K562 (cell line): ENCODE measurements around the gene ACOT13. TPM values are rescaled to one million over a fixed set of nuclear protein-coding genes. Genes with fewer than 3 reads are reported as not detected.
A peak's percentile ranks its signal among the peaks of the same experiment; 100 is the strongest.

ENCODE experiments used
- ATAC-seq: fragments of 200-7000 bp; cut with Tn5 transposase; 3 replicates; pipeline ENCODE4 v1.9.1; 2020; ENCODE audit warnings: moderate library complexity
- BruUV-seq: library from RNA; stranded (reverse); fragments of 400-500 nt; replicated peaks from 2 replicates; lab custom pipeline; 2021; lab: Mats Ljungman, UMichigan
- CTCF ChIA-PET: fragments of 300-600 bp; formaldehyde crosslinking; extraction: SDS; loops from one replicate; lab custom pipeline; 2021; ENCODE audit warnings: low intra/inter-chr PET ratio; lab: Yijun Ruan, JAX
- POLR2A ChIA-PET: fragments of 300-600, 350-650 bp; sonication (Branson Sonifier 250); formaldehyde crosslinking; extraction: SDS; loops from one replicate; lab custom pipeline; 2021; ENCODE audit warnings: antibody characterized with exemption, inconsistent platforms; lab: Yijun Ruan, JAX
- DNase-seq, 4 experiments: peaks; one replicate each; pipeline versions ENCODE4 v3.0.0 to v3.0.0-alpha.2; 2011 to 2018; ENCODE audit warnings: low spot score in 3 of 4, mixed read lengths in 3 of 4; ENCODE audit errors: extremely low read depth in 1 of 4
- FAIRE-seq: peaks from 2 replicates; lab custom pipeline; 2011; peaks lifted over from hg19 to GRCh38; lab: Jason Lieb, UNC
- H2AFZ ChIP-seq: 2 replicates; pipeline ENCODE4 v1.6.0; 2011; ENCODE audit warnings: low read depth, low read length, control low read depth, inconsistent platforms
- H3K27ac ChIP-seq: fragments of 200-600 bp; 3 replicates; pipeline ENCODE4 v1.8.0; 2011; ENCODE audit warnings: low read depth, mild to moderate bottlenecking, control low read depth, inconsistent platforms, low read length, moderate library complexity, mixed read lengths; ENCODE audit errors: extremely low read depth
- H3K27me3 ChIP-seq, 2 experiments: fragments of 300-600 bp in 1 of 2; 2 replicates in 1 of 2; 3 replicates in 1 of 2; pipeline versions ENCODE4 v1.6.0 to v1.8.0; 2011; ENCODE audit warnings: inconsistent platforms in 2 of 2, low read length in 2 of 2, mild to moderate bottlenecking in 1 of 2, mixed read lengths in 1 of 2, moderate library complexity in 1 of 2; ENCODE audit not compliant: control insufficient read depth in 2 of 2, insufficient read depth in 2 of 2
- H3K36me3 ChIP-seq: fragments of 300-600 bp; 3 replicates; pipeline ENCODE4 v1.8.0; 2011; ENCODE audit warnings: mild to moderate bottlenecking, low read length, inconsistent platforms; ENCODE audit not compliant: control insufficient read depth, insufficient read depth
- H3K4me1 ChIP-seq, 2 experiments: fragments of 200-600 bp in 1 of 2; replicated peaks in 1 of 2; 2 replicates in 1 of 2; 3 replicates in 1 of 2; pipeline versions ENCODE4 v1.5.1 to v1.8.0; 2011; ENCODE audit warnings: inconsistent platforms in 2 of 2, low read length in 2 of 2, mild to moderate bottlenecking in 1 of 2, mixed read lengths in 1 of 2, moderate library complexity in 1 of 2; ENCODE audit not compliant: control insufficient read depth in 2 of 2, insufficient read depth in 2 of 2
- H3K4me2 ChIP-seq: 2 replicates; pipeline ENCODE4 v1.6.1; 2011; ENCODE audit warnings: low read length, control low read depth, inconsistent platforms, mixed read lengths; ENCODE audit not compliant: insufficient read depth
- H3K4me3 ChIP-seq: fragments of 200-600 bp; sonication (generic), shearing (Covaris generic); 2 replicates; pipeline ENCODE4 v1.5.1; 2016; ENCODE audit warnings: control low read depth, inconsistent platforms
- H3K79me2 ChIP-seq: fragments of 200-600 bp; 3 replicates; pipeline ENCODE4 v1.8.0; 2011; ENCODE audit warnings: low read length, inconsistent platforms; ENCODE audit not compliant: control insufficient read depth, insufficient read depth
- H3K9ac ChIP-seq, 2 experiments: 2 replicates each; pipeline versions ENCODE4 v1.6.0 to v1.6.1; 2011; ENCODE audit warnings: low read depth in 2 of 2, low read length in 2 of 2, control low read depth in 1 of 2, inconsistent platforms in 1 of 2, mild to moderate bottlenecking in 1 of 2, mixed read lengths in 1 of 2; ENCODE audit not compliant: insufficient read depth in 1 of 2
- H3K9me1 ChIP-seq: one replicate; pipeline ENCODE4 v1.6.0; 2011; ENCODE audit warnings: inconsistent platforms, mild to moderate bottlenecking, low read length, moderate library complexity; ENCODE audit not compliant: control insufficient read depth, insufficient read depth
- H3K9me3 ChIP-seq: replicated peaks from 2 replicates; pipeline ENCODE4 v1.5.1; 2011; ENCODE audit warnings: low read depth, low read length, inconsistent platforms; ENCODE audit not compliant: control insufficient read depth, insufficient read depth
- H4K20me1 ChIP-seq: replicated peaks from 2 replicates; pipeline ENCODE4 v1.6.1; 2011; ENCODE audit warnings: low read length, inconsistent platforms, mixed read lengths; ENCODE audit not compliant: control insufficient read depth, insufficient read depth
- AFF1 ChIP-seq, 2 experiments: fragments of 450-650 bp; IDR thresholded peaks; 2 replicates each; pipeline ENCODE4 v1.6.1; 2018; ENCODE audit warnings: mild to moderate bottlenecking in 2 of 2, low read depth in 1 of 2; ENCODE audit not compliant: partially characterized antibody in 2 of 2
- BRCA1 ChIP-seq, 2 experiments: fragments of 450-650 bp in 1 of 2; sonication (generic) in 1 of 2; formaldehyde crosslinking in 1 of 2; IDR thresholded peaks; 2 replicates each; pipeline versions ENCODE4 v1.5.0 to v1.6.1; 2017 to 2020; ENCODE audit warnings: mild to moderate bottlenecking in 1 of 2, missing genetic modification reagents in 1 of 2
- FOXJ3 ChIP-seq: sonication (generic); formaldehyde crosslinking; IDR thresholded peaks from 2 replicates; pipeline ENCODE4 v1.4.0; 2020; ENCODE audit warnings: mild to moderate bottlenecking, missing genetic modification reagents
- IRF2 ChIP-seq: sonication (generic); formaldehyde crosslinking; IDR thresholded peaks from 2 replicates; pipeline ENCODE4 v1.8.1; 2022; ENCODE audit warnings: mild to moderate bottlenecking, missing genetic modification reagents
- KHSRP ChIP-seq: fragments of 450-650 bp; IDR thresholded peaks from 2 replicates; pipeline ENCODE4 v1.6.1; 2017
- NR2C1 ChIP-seq, 2 experiments: fragments of 450-650 bp; IDR thresholded peaks; 2 replicates each; pipeline ENCODE4 v1.6.1; 2017; ENCODE audit warnings: mild to moderate bottlenecking in 2 of 2, antibody characterized with exemption in 1 of 2, inconsistent platforms in 1 of 2, missing compliant biosample characterization in 1 of 2, missing genetic modification characterization in 1 of 2
- RCOR1 ChIP-seq, 2 experiments: IDR thresholded peaks; 2 replicates each; pipeline ENCODE4 v1.6.1; 2012; ENCODE audit warnings: low read depth in 2 of 2, low read length in 2 of 2, borderline replicate concordance in 1 of 2, improper control_type of control experiment in 1 of 2
- SIN3A ChIP-seq, 2 experiments: fragments of 150-350 bp in 1 of 2; IDR thresholded peaks; 2 replicates each; pipeline ENCODE4 v1.6.1; 2011 to 2016; ENCODE audit warnings: borderline replicate concordance in 2 of 2, low read depth in 2 of 2, low read length in 2 of 2, mild to moderate bottlenecking in 2 of 2, moderate library complexity in 2 of 2; ENCODE audit not compliant: control insufficient read depth in 1 of 2
- ZBTB1 ChIP-seq: sonication (generic); formaldehyde crosslinking; IDR thresholded peaks from 2 replicates; pipeline ENCODE4 v1.8.1; 2023; ENCODE audit warnings: missing genetic modification reagents, low read depth, mild to moderate bottlenecking, borderline replicate concordance
- ZNF121 ChIP-seq: sonication (generic); formaldehyde crosslinking; conservative IDR thresholded peaks from 2 replicates; pipeline ENCODE4 v1.8.0; 2022; ENCODE audit warnings: missing genetic modification reagents
- ZNF764 ChIP-seq: fragments of 250-450 bp; sonication (Bioruptor Pico); IDR thresholded peaks from 2 replicates; pipeline ENCODE4 v1.4.0; 2020; ENCODE audit warnings: low read depth, mild to moderate bottlenecking, moderate library complexity
- WGBS: fragments of 100-300 bp; shearing (Covaris generic); methylation state at CpG from one replicate; pipeline ENCODE4 v1.1.6; 2016; ENCODE audit warnings: low coverage, mixed read lengths; ENCODE audit not compliant: insufficient coverage; ENCODE audit errors: missing lambda C conversion rate; 5-methylcytosine and 5-hydroxymethylcytosine counted together
- in situ Hi-C: fragments of 300-500 bp; cut with MboI; formaldehyde crosslinking; loops from 4 replicates; pipeline ENCODE4 v1.15.0; 2018; ENCODE audit warnings: inconsistent platforms, mixed read lengths
- intact Hi-C: fragments of 100-400 bp; cut with micrococcal nuclease; formaldehyde crosslinking; loops from 2 replicates; pipeline ENCODE4 v1.14.2; 2022
- polyA plus RNA-seq, 8 experiments: library from polyadenylated mRNA; depleted of rRNA in 4 of 8; stranded (reverse) in 5 of 8; unstranded in 3 of 8; fragments of >200 nt; fragmentation: Nextera tagmentation in 2 of 8; fragmentation: Illumina TruSeq in 1 of 8; extraction: Ambion mirVana in 2 of 8; extraction: Trizol in 1 of 8; gene quantifications; 2 replicates each; pipeline versions ENCODE4 v1.2.1 to v1.2.3, GENCODE V29; 2011 to 2014; ENCODE audit warnings: inconsistent platforms in 1 of 8, missing spikeins in 1 of 8
- total RNA-seq, 7 experiments: library from RNA; depleted of rRNA in 6 of 7; stranded (reverse); fragments of >200 nt in 6 of 7; fragmentation: Illumina TruSeq in 2 of 7; extraction: Trizol in 2 of 7; gene quantifications; 2 replicates each; pipeline versions ENCODE4 v1.2.1 to v1.2.3, GENCODE V29; 2011 to 2021; ENCODE audit warnings: low replicate concordance in 1 of 7

The ACOT13 gene
- total and polyA plus RNA-seq, 9 of the 15 experiments (the other 6 are each of a cell fraction or from before 2014, with no cell fraction given): 14.1 to 129 (median 65.7) TPM

GRCh38 chr6:24648276-24648675 lies 18.6 kb upstream of the ACOT13 start:
- ChIA-PET CTCF (no interaction called here), POLR2A (interaction anchor here (0.7 to 2.2 kb wide), 3 partner anchors 10 to 1375 kb away, joined by 3 to 14 read pairs (median 5); no protein-coding TSS in a partner anchor)
- no peak overlapping the region for H3K4me2 ChIP-seq
- no peak overlapping the region for H3K27ac ChIP-seq
- H3K4me3 ChIP-seq: no peak overlapping the region
- ATAC-seq: no peak
- no peak overlapping the region for H3K9ac ChIP-seq
- TF ChIP-seq ZNF121 (CRISPR knock-in tag): peak; percentile 60
- no peak for TF ChIP-seq RCOR1 (IDR thresholded peaks at IDR 0.05; ENCODE audit: borderline replicate concordance in 1 of 2, low read depth in 2 of 2, low read length in 2 of 2)
- TF ChIP-seq, all 486 proteins: peak for 1
- no TSS peak for BruUV-seq
- peaks cover 33% of the 10 kb centered on the region for H3K36me3 ChIP-seq
- H3K27me3 ChIP-seq: peaks cover 6 to 10% of the 10 kb centered on the region in 2 experiments; a peak in 3 of 5 replicates
- H4K20me1 ChIP-seq: no peaks in the 10 kb centered on the region
- H3K79me2 ChIP-seq: no peaks in the 10 kb centered on the region
- H2AFZ ChIP-seq: no peak overlapping the region
- in situ Hi-C loops: no loop called here
- intact Hi-C loops: no loop called here
- H3K9me1 ChIP-seq: no peaks in the 10 kb centered on the region
- 59% methylated on average over 5 of the region's 5 CpGs for WGBS
- peaks cover 7 to 11% of the 10 kb centered on the region in 2 experiments; a peak in 4 of 5 replicates for H3K4me1 ChIP-seq
- FAIRE-seq: no peak
- DNase-seq: no peak
- H3K9me3 ChIP-seq: no peaks in the 10 kb centered on the region

GRCh38 chr6:24649691-24650090 lies 17.2 kb upstream of the ACOT13 start:
- H3K4me3 ChIP-seq: no peak overlapping the region
- H4K20me1 ChIP-seq: no peaks in the 10 kb centered on the region
- no peaks in the 10 kb centered on the region for H3K9me1 ChIP-seq
- H3K27me3 ChIP-seq: peaks cover 4% of the 10 kb centered on the region in 2 experiments; a peak in 2 of 5 replicates
- POLR2A ChIA-PET: interaction anchor here (0.6 to 0.9 kb wide), 2 partner anchors 16 to 403 kb away, joined by 3 read pairs; no protein-coding TSS in a partner anchor
- H3K79me2 ChIP-seq: no peaks in the 10 kb centered on the region
- no peak for ATAC-seq
- WGBS: 80% methylated on average over 2 of the region's 2 CpGs
- H3K4me2 ChIP-seq: no peak overlapping the region
- H3K9ac ChIP-seq: no peak overlapping the region
- FAIRE-seq: no peak
- H3K9me3 ChIP-seq: no peaks in the 10 kb centered on the region
- H3K27ac ChIP-seq: no peak overlapping the region
- peaks cover 44% of the 10 kb centered on the region for H3K36me3 ChIP-seq
- in situ Hi-C loops (no loop called here), intact Hi-C loops (no loop called here)
- no peak overlapping the region for H2AFZ ChIP-seq
- BruUV-seq: no TSS peak
- H3K4me1 ChIP-seq: peaks cover 7 to 11% of the 10 kb centered on the region in 2 experiments; a peak in 4 of 5 replicates
- CTCF ChIA-PET: no interaction called here
- DNase-seq: no peak
- TF ChIP-seq ZNF764 (CRISPR knock-in tag) (no peak), KHSRP (no peak), NR2C1 (IDR thresholded peaks at IDR 0.05) (no peak), NR2C1 (tag; IDR thresholded peaks at IDR 0.05) (no peak), IRF2 (CRISPR knock-in tag) (no peak), SIN3A (IDR thresholded peaks at IDR 0.05; ENCODE audit: borderline replicate concordance in 2 of 2, control insufficient read depth in 1 of 2, low read depth in 2 of 2, low read length in 2 of 2) (no peak), BRCA1 (IDR thresholded peaks at IDR 0.05) (no peak), BRCA1 (CRISPR knock-in tag; IDR thresholded peaks at IDR 0.05) (no peak), AFF1 (IDR thresholded peaks at IDR 0.05; ENCODE audit: low read depth in 1 of 2, partially characterized antibody in 2 of 2) (no peak), ZBTB1 (CRISPR knock-in tag) (no peak), FOXJ3 (no peak)
